Measurements from ENCODE around the gene MRPL47. TPM values are rescaled to one million over a fixed set of nuclear protein-coding genes. Genes with fewer than 3 reads are reported as not detected.

Gene MRPL47
- total and polyA plus RNA-seq, 9 of the 15 experiments (the other 6 are each of a cell fraction or from before 2014, with no cell fraction given): 101 to 437 (median 141) TPM

DNA sequence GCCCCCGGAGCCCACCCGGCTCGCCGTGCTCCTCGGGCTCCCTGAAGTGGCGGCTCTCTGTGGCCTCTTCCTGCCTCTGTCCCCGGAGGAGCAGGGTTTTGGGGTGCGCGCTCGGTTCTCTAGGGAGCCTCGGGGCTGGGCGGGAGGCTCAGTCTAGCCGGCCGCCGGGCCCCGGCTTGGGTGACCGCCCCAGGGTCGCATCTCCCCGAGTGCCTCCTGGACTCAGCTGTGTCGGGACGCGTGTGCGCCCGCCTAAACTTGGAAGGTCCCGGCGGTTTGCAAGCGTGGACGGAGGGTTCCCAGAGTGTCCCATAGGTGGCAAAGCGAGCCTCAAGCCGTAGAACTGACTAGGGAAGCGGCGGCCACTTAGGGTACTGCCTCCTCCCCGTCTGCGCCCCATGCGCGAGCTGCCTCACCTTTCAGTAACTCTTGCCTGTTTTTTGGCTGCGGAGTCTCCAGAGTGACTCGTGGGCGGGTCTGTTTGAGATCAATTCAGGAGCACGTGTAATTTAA, 41.1 kb downstream of the MRPL47 start (continued):
- TF ChIP-seq, protein P1, sequence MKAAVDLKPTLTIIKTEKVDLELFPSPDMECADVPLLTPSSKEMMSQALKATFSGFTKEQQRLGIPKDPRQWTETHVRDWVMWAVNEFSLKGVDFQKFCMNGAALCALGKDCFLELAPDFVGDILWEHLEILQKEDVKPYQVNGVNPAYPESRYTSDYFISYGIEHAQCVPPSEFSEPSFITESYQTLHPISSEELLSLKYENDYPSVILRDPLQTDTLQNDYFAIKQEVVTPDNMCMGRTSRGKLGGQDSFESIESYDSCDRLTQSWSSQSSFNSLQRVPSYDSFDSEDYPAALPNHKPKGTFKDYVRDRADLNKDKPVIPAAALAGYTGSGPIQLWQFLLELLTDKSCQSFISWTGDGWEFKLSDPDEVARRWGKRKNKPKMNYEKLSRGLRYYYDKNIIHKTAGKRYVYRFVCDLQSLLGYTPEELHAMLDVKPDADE (conservative IDR thresholded peaks at IDR 0.05; ENCODE audit: control insufficient read depth, low read depth, low read length): peak; percentile 52; the same call in 1 of the 2 replicates
- TF ChIP-seq GABPA (tag; conservative IDR thresholded peaks at IDR 0.05; ENCODE audit: low read depth) (peak; percentile 18), ZNF212 (CRISPR knock-in tag; IDR thresholded peaks at IDR 0.05) (no peak), RB1 (IDR thresholded peaks at IDR 0.05; ENCODE audit: low read depth) (peak; percentile 50; the same call in 1 of the 2 replicates), ZNF436 (CRISPR knock-in tag; IDR thresholded peaks at IDR 0.05) (no peak), ZNF586 (CRISPR knock-in tag; conservative IDR thresholded peaks at IDR 0.05) (no peak), XRCC5 (IDR thresholded peaks at IDR 0.05; ENCODE audit: low read depth, low read length) (no peak), ATF7 (IDR thresholded peaks at IDR 0.05) (no peak), PHF8 (IDR thresholded peaks at IDR 0.05; ENCODE audit: borderline replicate concordance, low read length) (peak; percentile 56; the same call in 1 of the 2 replicates), ZKSCAN8 (CRISPR knock-in tag; IDR thresholded peaks at IDR 0.05) (no peak), ZFPM2 (CRISPR knock-in tag; IDR thresholded peaks at IDR 0.05) (no peak), PHB (CRISPR knock-in tag; IDR thresholded peaks at IDR 0.05) (no peak), RBM25 (IDR thresholded peaks at IDR 0.05; ENCODE audit: low read depth, low read length, severe bottlenecking) (no peak), DACH1 (IDR thresholded peaks at IDR 0.05; ENCODE audit: partially characterized antibody) (no peak), KLF13 (tag; IDR thresholded peaks at IDR 0.05; ENCODE audit: borderline replicate concordance, low read depth) (0 out of 2 replicates have a peak, but pooled peaks have one; percentile 22), KLF1 (tag; IDR thresholded peaks at IDR 0.05) (no peak), NFE2 (IDR thresholded peaks at IDR 0.05; ENCODE audit: low read depth) (no peak), ZNF76 (CRISPR knock-in tag; IDR thresholded peaks at IDR 0.05; ENCODE audit: borderline replicate concordance) (no peak), SRSF9 (IDR thresholded peaks at IDR 0.05; ENCODE audit: borderline replicate concordance, low read depth, low read length) (no peak)
- TF ChIP-seq, protein P2, sequence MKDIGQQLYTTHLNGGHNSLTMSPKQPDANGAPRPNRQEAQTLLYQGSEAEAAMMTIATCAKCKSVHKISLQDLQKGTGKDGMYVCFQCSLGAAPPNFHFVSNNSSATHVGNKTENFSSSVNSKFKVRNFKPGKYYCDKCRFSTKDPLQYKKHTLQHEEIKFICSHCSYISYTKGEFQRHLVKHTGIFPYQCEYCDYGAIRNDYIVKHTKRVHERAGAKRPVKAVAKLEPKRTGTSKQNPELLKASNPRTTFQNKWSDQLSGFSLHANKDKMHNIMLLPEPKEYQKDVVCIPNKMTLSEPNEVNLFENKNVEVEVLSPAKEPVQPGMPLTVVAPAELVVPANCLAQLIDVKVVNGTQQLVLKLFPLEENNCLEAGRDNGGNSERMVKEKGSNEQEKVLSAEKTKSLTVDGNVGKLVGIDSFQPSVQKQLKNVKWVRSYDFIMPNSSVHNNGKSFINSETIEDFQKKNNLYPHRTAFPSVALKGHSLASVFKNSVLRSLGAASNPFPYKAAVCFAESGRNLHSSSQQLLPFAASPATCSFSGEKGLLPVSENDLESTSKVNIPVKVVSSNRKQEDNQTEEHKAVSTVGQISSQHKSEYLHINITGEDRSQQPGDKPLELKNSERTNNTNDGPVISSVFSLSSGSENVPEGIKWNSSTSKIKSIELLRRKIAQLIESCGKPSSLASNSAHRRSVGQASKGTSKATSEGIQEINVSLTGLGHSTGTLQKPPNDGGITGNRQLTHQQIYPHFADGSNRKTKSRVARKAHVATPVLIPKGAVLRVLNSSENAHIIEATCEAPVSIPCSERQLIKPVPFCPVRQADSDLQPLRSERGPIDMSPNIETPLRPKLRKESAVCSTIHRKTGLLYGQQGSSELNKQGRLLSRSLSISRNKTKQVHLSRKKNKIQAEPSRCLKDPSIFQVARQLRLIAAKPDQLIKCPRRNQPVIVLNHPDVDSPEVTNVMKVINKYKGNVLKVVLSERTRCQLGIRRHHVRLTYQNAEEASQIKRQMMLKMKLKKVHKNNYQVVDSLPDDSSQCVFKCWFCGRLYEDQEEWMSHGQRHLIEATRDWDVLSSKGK (CRISPR knock-in tag; IDR thresholded peaks at IDR 0.05): no peak
- TF ChIP-seq, protein P3, sequence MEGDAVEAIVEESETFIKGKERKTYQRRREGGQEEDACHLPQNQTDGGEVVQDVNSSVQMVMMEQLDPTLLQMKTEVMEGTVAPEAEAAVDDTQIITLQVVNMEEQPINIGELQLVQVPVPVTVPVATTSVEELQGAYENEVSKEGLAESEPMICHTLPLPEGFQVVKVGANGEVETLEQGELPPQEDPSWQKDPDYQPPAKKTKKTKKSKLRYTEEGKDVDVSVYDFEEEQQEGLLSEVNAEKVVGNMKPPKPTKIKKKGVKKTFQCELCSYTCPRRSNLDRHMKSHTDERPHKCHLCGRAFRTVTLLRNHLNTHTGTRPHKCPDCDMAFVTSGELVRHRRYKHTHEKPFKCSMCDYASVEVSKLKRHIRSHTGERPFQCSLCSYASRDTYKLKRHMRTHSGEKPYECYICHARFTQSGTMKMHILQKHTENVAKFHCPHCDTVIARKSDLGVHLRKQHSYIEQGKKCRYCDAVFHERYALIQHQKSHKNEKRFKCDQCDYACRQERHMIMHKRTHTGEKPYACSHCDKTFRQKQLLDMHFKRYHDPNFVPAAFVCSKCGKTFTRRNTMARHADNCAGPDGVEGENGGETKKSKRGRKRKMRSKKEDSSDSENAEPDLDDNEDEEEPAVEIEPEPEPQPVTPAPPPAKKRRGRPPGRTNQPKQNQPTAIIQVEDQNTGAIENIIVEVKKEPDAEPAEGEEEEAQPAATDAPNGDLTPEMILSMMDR (IDR thresholded peaks at IDR 0.05 in 2 of 3, conservative IDR thresholded peaks at IDR 0.05 in 1 of 3; ENCODE audit: insufficient read depth in 2 of 3, low read depth in 1 of 3, low read length in 3 of 3): peak; percentile 57 to 92 (median 57); a peak in 5 of 6 replicates
- TF ChIP-seq, protein P4, sequence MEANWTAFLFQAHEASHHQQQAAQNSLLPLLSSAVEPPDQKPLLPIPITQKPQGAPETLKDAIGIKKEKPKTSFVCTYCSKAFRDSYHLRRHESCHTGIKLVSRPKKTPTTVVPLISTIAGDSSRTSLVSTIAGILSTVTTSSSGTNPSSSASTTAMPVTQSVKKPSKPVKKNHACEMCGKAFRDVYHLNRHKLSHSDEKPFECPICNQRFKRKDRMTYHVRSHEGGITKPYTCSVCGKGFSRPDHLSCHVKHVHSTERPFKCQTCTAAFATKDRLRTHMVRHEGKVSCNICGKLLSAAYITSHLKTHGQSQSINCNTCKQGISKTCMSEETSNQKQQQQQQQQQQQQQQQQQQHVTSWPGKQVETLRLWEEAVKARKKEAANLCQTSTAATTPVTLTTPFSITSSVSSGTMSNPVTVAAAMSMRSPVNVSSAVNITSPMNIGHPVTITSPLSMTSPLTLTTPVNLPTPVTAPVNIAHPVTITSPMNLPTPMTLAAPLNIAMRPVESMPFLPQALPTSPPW (CRISPR knock-in tag; IDR thresholded peaks at IDR 0.05): no peak
